Right lobe of liver (tissue), 6 donors: ENCODE results near the gene SEC14L5. TPM values are rescaled to one million over a fixed set of nuclear protein-coding genes. Genes with fewer than 3 reads are reported as not detected.

Source experiments
- ATAC-seq, 4 donors: fragments of 200-7000 bp; cut with Tn5 transposase; one replicate each; pipeline ENCODE4 v1.9.1; 2020; ENCODE audit warnings: mild to moderate bottlenecking in 4 of 4, moderate library complexity in 4 of 4
- DNase-seq, 3 donors: peaks; one replicate each; pipeline ENCODE4 v3.0.0-alpha.2; 2020
- H3K27ac ChIP-seq, 3 donors: fragments of 200-600 bp; one replicate each; pipeline ENCODE4 v1.8.0; 2022
- H3K27me3 ChIP-seq, 2 donors: fragments of 200-600 bp; one replicate each; pipeline ENCODE4 v1.8.0; 2022
- H3K36me3 ChIP-seq, 4 donors: fragments of 200-600 bp; sonication (generic) in 1 of 4; one replicate each; pipeline versions ENCODE4 v1.5.1 to v1.8.0; 2017 to 2022; ENCODE audit warnings: control low read depth in 1 of 4
- H3K4me1 ChIP-seq, 4 donors: fragments of 200-600 bp; sonication (generic) in 1 of 4; one replicate each; pipeline versions ENCODE4 v1.5.1 to v1.8.0; 2017 to 2022; ENCODE audit warnings: control low read depth in 1 of 4
- H3K4me3 ChIP-seq, 3 donors: fragments of 200-600 bp; one replicate each; pipeline ENCODE4 v1.8.0; 2022
- H3K9me3 ChIP-seq, 4 donors: fragments of 200-600 bp; sonication (generic) in 1 of 4; one replicate each; pipeline versions ENCODE4 v1.5.1 to v1.8.0; 2017 to 2022; ENCODE audit warnings: control low read depth in 1 of 4
- CTCF ChIP-seq, 4 donors: fragments of 200-600 bp in 3 of 4; fragments of 450-650 bp in 1 of 4; IDR thresholded peaks; one replicate each; pipeline versions ENCODE4 v1.5.1 to v1.8.0; 2016 to 2022; ENCODE audit warnings: antibody characterized with exemption in 4 of 4, mild to moderate bottlenecking in 2 of 4
- POLR2A ChIP-seq: fragments of 450-650 bp; IDR thresholded peaks from one replicate; pipeline ENCODE4 v1.6.1; 2017; ENCODE audit warnings: antibody characterized with exemption, mild to moderate bottlenecking
- WGBS: methylation state at CpG from one replicate; pipeline ENCODE4 v1.1.6; 2018; ENCODE audit warnings: low coverage, low lambda C conversion rate; ENCODE audit not compliant: insufficient coverage; ENCODE audit errors: missing lambda C conversion rate; 5-methylcytosine and 5-hydroxymethylcytosine counted together
- intact Hi-C, 2 donors: fragments of 100-400 bp; cut with DNase I; formaldehyde crosslinking; loops; one replicate each; pipeline versions ENCODE4 v1.11.2 to v1.14.1; 2022
- total RNA-seq, 6 experiments: library from RNA; depleted of rRNA in 2 of 6; stranded (reverse); fragments of >200 nt in 2 of 6; fragmentation: NEBNext Ultra II Directional in 3 of 6; extraction: Animal tissue kit (Norgen Biotek cat#: 25700) in 3 of 6; gene quantifications; one replicate each; pipeline versions ENCODE4 v1.1.0 to v1.2.4, GENCODE V29; 2016 to 2023
- donor health status: DM: no; HTN: yes; CAD: no.
- donor health status: DM: no; HTN: no; CAD: no.
- donor health status: DM: no; HTN: no; CAD: no.
- donor health status: DM: no; HTN: yes; CAD: no.
- donor health status: DM: no; HTN: yes; CAD: no.

The SEC14L5 gene
- total RNA-seq, 6 experiments from 2014 or later, result 0.09 to 1.1 (median 0.60) TPM; not detected in 1

GRCh38 chr16:4979164-4979563 is 21.0 kb downstream of the SEC14L5 start:
- Histone ChIP-seq H3K27ac (no peak overlapping the region), H3K9me3 (no peaks in the 10 kb centered on the region), H3K36me3 (no peaks in the 10 kb centered on the region), H3K4me1 (no peaks in the 10 kb centered on the region), H3K27me3 (no peaks in the 10 kb centered on the region), H3K4me3 (no peak overlapping the region)
- DNase-seq, result no peak
- no peak for TF ChIP-seq CTCF (IDR thresholded peaks at IDR 0.05)
- no peak for TF ChIP-seq POLR2A
- WGBS, result 70% methylated on average over 6 of the region's 7 CpGs
- intact Hi-C loops, result no loop called here
- no peak for ATAC-seq

GRCh38 chr16:4979736-4980660 is 21.9 kb downstream of the SEC14L5 start:
- H3K9me3 ChIP-seq, result no peaks in the 10 kb centered on the region
- no peak for DNase-seq
- H3K4me1 ChIP-seq, result no peaks in the 10 kb centered on the region
- H3K27me3 ChIP-seq, result no peaks in the 10 kb centered on the region
- TF ChIP-seq POLR2A (no peak), CTCF (IDR thresholded peaks at IDR 0.05) (no peak)
- H3K36me3 ChIP-seq, result no peaks in the 10 kb centered on the region
- intact Hi-C loops, result no loop called here
- no peak for ATAC-seq
- 49% methylated on average over 22 of the region's 25 CpGs for WGBS
- no peak overlapping the region for H3K4me3 ChIP-seq
- H3K27ac ChIP-seq, result no peak overlapping the region

- TF ChIP-seq POLR2A (no peak), CTCF (IDR thresholded peaks at IDR 0.05) (no peak)
- intact Hi-C loops, result no loop called here
- Histone ChIP-seq H3K4me1 (no peaks in the 10 kb centered on the region), H3K36me3 (no peaks in the 10 kb centered on the region), H3K9me3 (no peaks in the 10 kb centered on the region), H3K27ac (no peak overlapping the region), H3K4me3 (no peak overlapping the region), H3K27me3 (no peaks in the 10 kb centered on the region)
- WGBS, result no CpG with 5 or more reads among the region's 10 CpGs
- no peak for DNase-seq
- no peak for ATAC-seq
Observed at GRCh38 chr16:4980691-4981090, 22.6 kb downstream of the SEC14L5 start.

GRCh38 chr16:4981473-4981872 is 23.3 kb downstream of the SEC14L5 start:
- Histone ChIP-seq H3K9me3 (no peaks in the 10 kb centered on the region), H3K27ac (no peak overlapping the region), H3K4me3 (no peak overlapping the region), H3K36me3 (no peaks in the 10 kb centered on the region), H3K27me3 (no peaks in the 10 kb centered on the region), H3K4me1 (no peaks in the 10 kb centered on the region)
- DNase-seq, result no peak
- ATAC-seq, result no peak
- no peak for TF ChIP-seq CTCF (IDR thresholded peaks at IDR 0.05)
- no peak for TF ChIP-seq POLR2A
- WGBS, result 55% methylated on average over 6 of the region's 7 CpGs
- intact Hi-C loops, result no loop called here
